Measurements from ENCODE around the gene TNS1. TPM values are rescaled to one million over a fixed set of nuclear protein-coding genes. Genes with fewer than 3 reads are reported as not detected.

Gene TNS1
- total and polyA plus RNA-seq, 2 donors (not counting 1 experiment from before 2014, with no cell fraction given), result 0.10 to 0.86 TPM

GRCh38 chr2:217792626-217793527 lies 209.9 kb downstream of the TNS1 start:
- no peaks in the 10 kb centered on the region for H3K36me3 ChIP-seq (replicated peaks in 1 of 2; ENCODE audit: control extremely low read depth in 1 of 2, control insufficient read depth in 1 of 2, extremely low read depth in 1 of 2, insufficient read depth in 2 of 2, low read length in 1 of 2)
- POLR2A ChIA-PET, result no interaction called here
- H3K27me3 ChIP-seq (replicated peaks in 1 of 4; ENCODE audit: control extremely low read depth in 1 of 4, control insufficient read depth in 3 of 4, insufficient read depth in 4 of 4, low read length in 3 of 4), result no peaks in the 10 kb centered on the region
- no peaks in the 10 kb centered on the region for H3K79me2 ChIP-seq (ENCODE audit: control insufficient read depth, insufficient read depth, low read length)
- H2AFZ ChIP-seq (ENCODE audit: insufficient read depth, low read depth, low read length, poor library complexity, severe bottlenecking), result no peak overlapping the region
- no peak overlapping the region for H3K9ac ChIP-seq (ENCODE audit: low read length)
- H3K9me3 ChIP-seq (ENCODE audit: control extremely low read depth in 1 of 3, control insufficient read depth in 2 of 3, insufficient read depth in 1 of 3, low read length in 2 of 3), result peaks cover 0 to 5% (median 0%) of the 10 kb centered on the region in 3 donors
- TF ChIP-seq CTCF (IDR thresholded peaks at IDR 0.05) (no peak), EZH2 (IDR thresholded peaks at IDR 0.05; ENCODE audit: borderline replicate concordance, insufficient read depth, low read depth, low read length, poor library complexity, severe bottlenecking) (no peak)
- no peaks in the 10 kb centered on the region for H3K27me3 Mint-ChIP-seq
- no peak overlapping the region for H3K27ac ChIP-seq (ENCODE audit: low read length in 2 of 2)
- no peak overlapping the region for H3K27ac Mint-ChIP-seq
- WGBS (ENCODE audit: insufficient coverage), result 81% methylated on average over 3 of the region's 5 CpGs
- H4K20me1 ChIP-seq (ENCODE audit: control insufficient read depth, insufficient read depth, low read length, poor library complexity, severe bottlenecking), result no peaks in the 10 kb centered on the region
- H3K4me3 ChIP-seq (ENCODE audit: control extremely low read depth in 1 of 5, extremely low read depth in 1 of 5, insufficient read depth in 1 of 5, low read depth in 2 of 5, low read length in 4 of 5), result no peak overlapping the region
- CTCF ChIA-PET, result interaction anchor here (5.0 to 17.1 kb wide), 5 partner anchors 12 to 201 kb away, joined by 32 to 412 read pairs (median 76); no protein-coding TSS in a partner anchor
- peaks cover 31% of the 10 kb centered on the region for H3K4me1 Mint-ChIP-seq
- intact Hi-C loops (cut with micrococcal nuclease), result no loop called here
- no peak overlapping the region for H3K4me3 Mint-ChIP-seq
- H3K4me2 ChIP-seq (replicated peaks; ENCODE audit: low read depth, low read length, poor library complexity, severe bottlenecking), result no peak overlapping the region
- DNase-seq (no peak), ATAC-seq (ENCODE audit: low read depth) (no peak)
- H3K9me3 Mint-ChIP-seq (ENCODE audit: insufficient read depth), result no peaks in the 10 kb centered on the region
- H3K4me1 ChIP-seq (ENCODE audit: control insufficient read depth in 2 of 2, insufficient read depth in 2 of 2, low read length in 2 of 2), result peaks cover 7 to 27% of the 10 kb centered on the region in 2 donors

DNA sequence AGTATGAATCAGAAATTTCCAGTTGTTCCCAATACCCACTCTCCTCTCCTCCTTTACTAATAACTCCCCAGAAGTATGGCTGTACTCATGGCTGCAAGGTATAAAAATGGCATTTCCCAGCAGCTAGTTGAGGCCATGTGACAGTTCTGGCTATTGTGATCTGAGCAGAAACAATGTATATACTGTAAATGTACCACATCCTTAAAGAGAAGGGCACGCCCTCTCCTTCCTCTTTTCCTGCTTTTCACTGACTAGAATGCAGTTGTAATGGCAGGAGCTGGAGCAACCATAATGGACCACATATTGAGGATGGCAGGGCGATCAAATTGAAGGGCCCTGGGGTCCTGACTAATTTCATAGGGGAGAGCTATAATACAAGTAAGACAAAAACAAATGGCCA lies 211.2 kb downstream of the TNS1 start:
- Histone ChIP-seq H2AFZ (ENCODE audit: insufficient read depth, low read depth, low read length, poor library complexity, severe bottlenecking) (no peak overlapping the region), H3K4me2 (replicated peaks; ENCODE audit: low read depth, low read length, poor library complexity, severe bottlenecking) (no peak overlapping the region), H3K36me3 (replicated peaks in 1 of 2; ENCODE audit: control extremely low read depth in 1 of 2, control insufficient read depth in 1 of 2, extremely low read depth in 1 of 2, insufficient read depth in 2 of 2, low read length in 1 of 2) (no peaks in the 10 kb centered on the region), H3K4me1 (ENCODE audit: control insufficient read depth in 2 of 2, insufficient read depth in 2 of 2, low read length in 2 of 2) (peaks cover 6 to 18% of the 10 kb centered on the region in 2 donors), H3K4me3 (ENCODE audit: control extremely low read depth in 1 of 5, extremely low read depth in 1 of 5, insufficient read depth in 1 of 5, low read depth in 2 of 5, low read length in 4 of 5) (no peak overlapping the region), H3K27ac (ENCODE audit: low read length in 2 of 2) (no peak overlapping the region), H3K79me2 (ENCODE audit: control insufficient read depth, insufficient read depth, low read length) (no peaks in the 10 kb centered on the region), H3K9ac (ENCODE audit: low read length) (no peak overlapping the region), H3K9me3 (ENCODE audit: control extremely low read depth in 1 of 3, control insufficient read depth in 2 of 3, insufficient read depth in 1 of 3, low read length in 2 of 3) (peaks cover 0 to 5% (median 0%) of the 10 kb centered on the region in 3 donors), H4K20me1 (ENCODE audit: control insufficient read depth, insufficient read depth, low read length, poor library complexity, severe bottlenecking) (no peaks in the 10 kb centered on the region), H3K27me3 (replicated peaks in 1 of 4; ENCODE audit: control extremely low read depth in 1 of 4, control insufficient read depth in 3 of 4, insufficient read depth in 4 of 4, low read length in 3 of 4) (no peaks in the 10 kb centered on the region)
- ATAC-seq (ENCODE audit: low read depth) (no peak), DNase-seq (no peak)
- intact Hi-C loops (cut with micrococcal nuclease), result no loop called here
- H3K4me1 Mint-ChIP-seq, result peaks cover 23% of the 10 kb centered on the region
- H3K27me3 Mint-ChIP-seq, result no peaks in the 10 kb centered on the region
- TF ChIP-seq CTCF (IDR thresholded peaks at IDR 0.05) (no peak), EZH2 (IDR thresholded peaks at IDR 0.05; ENCODE audit: borderline replicate concordance, insufficient read depth, low read depth, low read length, poor library complexity, severe bottlenecking) (no peak)
- H3K9me3 Mint-ChIP-seq (ENCODE audit: insufficient read depth), result no peaks in the 10 kb centered on the region
- no CpG with 5 or more reads among the region's 2 CpGs for WGBS (ENCODE audit: insufficient coverage)
- no peak overlapping the region for H3K27ac Mint-ChIP-seq
- CTCF ChIA-PET, result interaction anchor here (1.3 to 17.1 kb wide), 8 partner anchors 9 to 247 kb away, joined by 3 to 412 read pairs (median 63); no protein-coding TSS in a partner anchor
- no peak overlapping the region for H3K4me3 Mint-ChIP-seq
- POLR2A ChIA-PET, result no interaction called here

Measured in B cell (primary cell).